Sigmoid colon (tissue), 7 donors: ENCODE measurements around the gene FAM180A. TPM values are rescaled to one million over a fixed set of nuclear protein-coding genes. Genes with fewer than 3 reads are reported as not detected.

Experiments
- DNase-seq: peaks from one replicate; pipeline ENCODE4 v3.0.0-alpha.2; 2019
- H3K27ac ChIP-seq, 4 donors: fragments of 200-600 bp; sonication (generic); one replicate each; pipeline ENCODE4 v1.5.1; 2016 to 2019; ENCODE audit warnings: mild to moderate bottlenecking in 1 of 4
- H3K27me3 ChIP-seq, 3 donors: fragments of 200-600 bp; sonication (generic); one replicate each; pipeline ENCODE4 v1.5.1; 2019; ENCODE audit warnings: mild to moderate bottlenecking in 1 of 3
- H3K36me3 ChIP-seq, 4 donors: fragments of 200-600 bp; sonication (generic); one replicate each; pipeline ENCODE4 v1.5.1; 2016 to 2019
- H3K4me1 ChIP-seq, 4 donors: fragments of 200-600 bp; sonication (generic); one replicate each; pipeline ENCODE4 v1.5.1; 2017 to 2019
- H3K4me3 ChIP-seq, 4 donors: fragments of 200-600 bp; sonication (generic); one replicate each; pipeline ENCODE4 v1.5.1; 2017 to 2019; ENCODE audit warnings: mild to moderate bottlenecking in 2 of 4, moderate library complexity in 1 of 4
- H3K9me3 ChIP-seq, 4 donors: fragments of 200-600 bp in 3 of 4; sonication (generic) in 3 of 4; one replicate each; pipeline versions ENCODE4 v1.5.1 to v1.6.1; 2013 to 2019
- CTCF ChIP-seq, 4 experiments: fragments of 450-650 bp in 3 of 4; fragments of 200-600 bp in 1 of 4; IDR thresholded peaks; one replicate each; pipeline ENCODE4 v1.5.1; 2016 to 2019; ENCODE audit warnings: antibody characterized with exemption in 4 of 4, mild to moderate bottlenecking in 3 of 4, moderate library complexity in 2 of 4
- EP300 ChIP-seq, 4 donors: sonication (generic); formaldehyde crosslinking; IDR thresholded peaks; one replicate each; pipeline ENCODE4 v1.6.1; 2017; ENCODE audit warnings: antibody characterized with exemption in 4 of 4
- POLR2A ChIP-seq, 2 donors: fragments of 450-650 bp; IDR thresholded peaks; one replicate each; pipeline ENCODE4 v1.6.1; 2016; ENCODE audit warnings: antibody characterized with exemption in 2 of 2, mild to moderate bottlenecking in 2 of 2, moderate library complexity in 2 of 2
- POLR2AphosphoS5 ChIP-seq, 4 donors: sonication (generic); formaldehyde crosslinking; IDR thresholded peaks; one replicate each; pipeline ENCODE4 v1.6.1; 2017; ENCODE audit warnings: antibody characterized with exemption in 4 of 4
- WGBS, 2 donors: extraction: QIAGEN DNeasy Blood & Tissue Kit; methylation state at CpG; one replicate each; pipeline ENCODE4 v1.1.7; 2013; 5-methylcytosine and 5-hydroxymethylcytosine counted together
- intact Hi-C: fragments of 100-400 bp; cut with DNase I; formaldehyde crosslinking; loops from one replicate; pipeline ENCODE4 v1.15.1; 2023
- polyA plus RNA-seq, 3 donors: library from polyadenylated mRNA; stranded (reverse); fragments of 200-250 nt; gene quantifications; one replicate each; pipeline ENCODE4 v1.2.3, GENCODE V29; 2013
- total RNA-seq, 4 donors: library from RNA; depleted of rRNA; stranded (reverse); fragments of >200 nt; gene quantifications; one replicate each; pipeline ENCODE4 v1.1.0, GENCODE V29; 2016
- donor health status: healthy with polysubstance abuse.
- donor health status: Bipolar disorder and iron deficiency.
- donor health status: healthy.

FAM180A gene
- total and polyA plus RNA-seq, 7 donors: 0.60 to 8.9 (median 3.0) TPM; not detected in 1

- WGBS, 2 donors: 59 to 79% methylated on average over 2 of the region's 2 CpGs
- Histone ChIP-seq H3K9me3 (no peaks in the 10 kb centered on the region), H3K4me3 (no peak overlapping the region), H3K4me1 (peaks cover 0 to 11% (median 7%) of the 10 kb centered on the region in 4 donors), H3K36me3 (no peaks in the 10 kb centered on the region), H3K27me3 (no peaks in the 10 kb centered on the region), H3K27ac (no peak overlapping the region)
- no peak for DNase-seq
- TF ChIP-seq EP300 (IDR thresholded peaks at IDR 0.05) (no peak), POLR2A (IDR thresholded peaks at IDR 0.05) (no peak), POLR2AphosphoS5 (IDR thresholded peaks at IDR 0.05) (no peak), CTCF (IDR thresholded peaks at IDR 0.05) (no peak)
- intact Hi-C loops: no loop called here
These were observed 30.4 kb downstream of the FAM180A start for GRCh38 chr7:135718219-135718618.

GRCh38 chr7:135717693-135718092 is 30.9 kb downstream of the FAM180A start:
- DNase-seq: no peak
- WGBS, 2 donors: 85 to 86% methylated on average over 3 of the region's 3 CpGs
- Histone ChIP-seq H3K9me3 (no peaks in the 10 kb centered on the region), H3K36me3 (no peaks in the 10 kb centered on the region), H3K27ac (no peak overlapping the region), H3K4me1 (peaks cover 0 to 11% (median 7%) of the 10 kb centered on the region in 4 donors), H3K27me3 (no peaks in the 10 kb centered on the region), H3K4me3 (no peak overlapping the region)
- intact Hi-C loops: no loop called here
- TF ChIP-seq EP300 (IDR thresholded peaks at IDR 0.05) (no peak), CTCF (IDR thresholded peaks at IDR 0.05) (no peak), POLR2AphosphoS5 (IDR thresholded peaks at IDR 0.05) (no peak), POLR2A (IDR thresholded peaks at IDR 0.05) (no peak)

- WGBS, 2 donors: 67 to 78% methylated on average over 9 of the region's 9 CpGs
These were observed 31.9 kb downstream of the FAM180A start for GRCh38 chr7:135716677-135717238.

GRCh38 chr7:135715673-135716072 is 32.9 kb downstream of the FAM180A start:
- Histone ChIP-seq H3K4me1 (peaks cover 0 to 11% (median 7%) of the 10 kb centered on the region in 4 donors), H3K36me3 (no peaks in the 10 kb centered on the region), H3K27me3 (no peaks in the 10 kb centered on the region), H3K27ac (no peak overlapping the region), H3K9me3 (no peaks in the 10 kb centered on the region), H3K4me3 (no peak overlapping the region)
- no peak for TF ChIP-seq POLR2AphosphoS5 (IDR thresholded peaks at IDR 0.05)
- no peak for TF ChIP-seq POLR2A (IDR thresholded peaks at IDR 0.05)
- TF ChIP-seq CTCF (IDR thresholded peaks at IDR 0.05): no peak
- no peak for TF ChIP-seq EP300 (IDR thresholded peaks at IDR 0.05)
- no peak for DNase-seq
- intact Hi-C loops: no loop called here
- WGBS, 2 donors: 83 to 85% methylated on average over 1 of the region's 1 CpG

More at GRCh38 chr7:135716677-135717238, 31.9 kb downstream of the FAM180A start:
- intact Hi-C loops: no loop called here
- DNase-seq: no peak
- Histone ChIP-seq H3K27me3 (no peaks in the 10 kb centered on the region), H3K27ac (no peak overlapping the region), H3K9me3 (no peaks in the 10 kb centered on the region), H3K4me3 (no peak overlapping the region), H3K4me1 (peaks cover 0 to 11% (median 7%) of the 10 kb centered on the region in 4 donors), H3K36me3 (no peaks in the 10 kb centered on the region)
- TF ChIP-seq POLR2A (IDR thresholded peaks at IDR 0.05): no peak

- TF ChIP-seq POLR2AphosphoS5 (IDR thresholded peaks at IDR 0.05) (no peak), CTCF (IDR thresholded peaks at IDR 0.05) (no peak), EP300 (IDR thresholded peaks at IDR 0.05) (no peak), POLR2A (IDR thresholded peaks at IDR 0.05) (no peak)
- 93 to 94% methylated on average over 5 of the region's 5 CpGs for WGBS, 2 donors
- no peak overlapping the region for H3K4me3 ChIP-seq
- no peak for DNase-seq
- H3K36me3 ChIP-seq: no peaks in the 10 kb centered on the region
- H3K27me3 ChIP-seq: no peaks in the 10 kb centered on the region
- no peak overlapping the region for H3K27ac ChIP-seq
- peaks cover 0 to 11% (median 7%) of the 10 kb centered on the region in 4 donors for H3K4me1 ChIP-seq
- intact Hi-C loops: no loop called here
- no peaks in the 10 kb centered on the region for H3K9me3 ChIP-seq
These were observed 33.5 kb downstream of the FAM180A start for GRCh38 chr7:135715055-135715522.
